Stimulated activated CD4-positive, alpha-beta T cell treated with anti-CD3 and anti-CD28 coated beads, Interleukin-15, amount 100 ng/mL, for 24 hours (primary cell): Measurements from ENCODE around the gene CTNND2.
"Not testable (repeated sequence)": the region's sequence is repeated elsewhere in the genome, so short reads cannot be mapped to it uniquely, and the experiment has no call there.

ENCODE experiments used
- DNase-seq: peaks from one replicate; pipeline ENCODE4 v3.0.0-alpha.2; 2020

CTNND2 gene

GRCh38 chr5:11052871-11053270 lies 851.4 kb downstream of the CTNND2 start:
- no peak for DNase-seq

- DNase-seq = no peak
Measured at GRCh38 chr5:11050596-11051304, 853.5 kb downstream of the CTNND2 start.

- DNase-seq = no peak
Measured at GRCh38 chr5:11048760-11049159, 855.5 kb downstream of the CTNND2 start.

GRCh38 chr5:11047625-11048024 lies 856.6 kb downstream of the CTNND2 start:
- no peak for DNase-seq

- DNase-seq = no peak
Measured at GRCh38 chr5:11047030-11047429, 857.2 kb downstream of the CTNND2 start.

GRCh38 chr5:11046160-11046559 lies 858.1 kb downstream of the CTNND2 start:
- no peak for DNase-seq

GRCh38 chr5:11045411-11045810 lies 858.8 kb downstream of the CTNND2 start:
- no peak for DNase-seq

- no peak for DNase-seq
Measured at GRCh38 chr5:11044581-11044980, 859.7 kb downstream of the CTNND2 start.

GRCh38 chr5:11043881-11044280 lies 860.4 kb downstream of the CTNND2 start:
- DNase-seq = no peak

GRCh38 chr5:11040345-11040744 lies 863.9 kb downstream of the CTNND2 start:
- DNase-seq = no peak

- no peak for DNase-seq
Measured at GRCh38 chr5:11038772-11039171, 865.5 kb downstream of the CTNND2 start.

- DNase-seq = no peak
Measured at GRCh38 chr5:11037941-11038340, 866.3 kb downstream of the CTNND2 start.

- DNase-seq = no peak
Measured at GRCh38 chr5:11037080-11037479, 867.2 kb downstream of the CTNND2 start.

- DNase-seq = no peak
Measured at GRCh38 chr5:11030671-11031070, 873.6 kb downstream of the CTNND2 start.

- DNase-seq = no peak
Measured at GRCh38 chr5:11027660-11028059, 876.6 kb downstream of the CTNND2 start.

- no peak for DNase-seq
Measured at GRCh38 chr5:11026543-11026942, 877.7 kb downstream of the CTNND2 start.

- no peak for DNase-seq
Measured at GRCh38 chr5:11023945-11024344, 880.3 kb downstream of the CTNND2 start.

- no peak for DNase-seq
Measured at GRCh38 chr5:11013793-11014192, 890.5 kb downstream of the CTNND2 start.

- DNase-seq = no peak
Measured at GRCh38 chr5:11012295-11012694, 892.0 kb downstream of the CTNND2 start.

- DNase-seq = no peak
Measured at GRCh38 chr5:11010429-11011210, 893.6 kb downstream of the CTNND2 start.

- DNase-seq = no peak
Measured at GRCh38 chr5:11009576-11009975, 894.7 kb downstream of the CTNND2 start.

GRCh38 chr5:11007269-11007870 lies 896.9 kb downstream of the CTNND2 start:
- no peak for DNase-seq

- not testable (repeated sequence) for DNase-seq
Measured at GRCh38 chr5:11004523-11004922, 899.7 kb downstream of the CTNND2 start.
